ENCODE measurements around the gene DGLUCY.
A peak's percentile ranks its signal among the peaks of the same experiment; 100 is the strongest.
"Not testable (repeated sequence)": the region's sequence is repeated elsewhere in the genome, so short reads cannot be mapped to it uniquely, and the experiment has no call there.

Gene DGLUCY

GRCh38 chr14:91111443-91111842, 2.4 kb upstream of the DGLUCY start:
- DNase-seq = no peak

- DNase-seq = no peak
These were observed 1.7 kb upstream of the DGLUCY start for GRCh38 chr14:91112194-91112593.

GRCh38 chr14:91114079-91115065, 499 bp downstream of the DGLUCY start:
- peak; percentile 80 for DNase-seq

- DNase-seq = no peak
These were observed 2.3 kb downstream of the DGLUCY start for GRCh38 chr14:91115986-91116770.

GRCh38 chr14:91116913-91117588, 3.2 kb downstream of the DGLUCY start:
- no peak for DNase-seq

GRCh38 chr14:91117960-91118359, 4.1 kb downstream of the DGLUCY start:
- no peak for DNase-seq

- no peak for DNase-seq
These were observed 4.7 kb downstream of the DGLUCY start for GRCh38 chr14:91118511-91119068.

DNA sequence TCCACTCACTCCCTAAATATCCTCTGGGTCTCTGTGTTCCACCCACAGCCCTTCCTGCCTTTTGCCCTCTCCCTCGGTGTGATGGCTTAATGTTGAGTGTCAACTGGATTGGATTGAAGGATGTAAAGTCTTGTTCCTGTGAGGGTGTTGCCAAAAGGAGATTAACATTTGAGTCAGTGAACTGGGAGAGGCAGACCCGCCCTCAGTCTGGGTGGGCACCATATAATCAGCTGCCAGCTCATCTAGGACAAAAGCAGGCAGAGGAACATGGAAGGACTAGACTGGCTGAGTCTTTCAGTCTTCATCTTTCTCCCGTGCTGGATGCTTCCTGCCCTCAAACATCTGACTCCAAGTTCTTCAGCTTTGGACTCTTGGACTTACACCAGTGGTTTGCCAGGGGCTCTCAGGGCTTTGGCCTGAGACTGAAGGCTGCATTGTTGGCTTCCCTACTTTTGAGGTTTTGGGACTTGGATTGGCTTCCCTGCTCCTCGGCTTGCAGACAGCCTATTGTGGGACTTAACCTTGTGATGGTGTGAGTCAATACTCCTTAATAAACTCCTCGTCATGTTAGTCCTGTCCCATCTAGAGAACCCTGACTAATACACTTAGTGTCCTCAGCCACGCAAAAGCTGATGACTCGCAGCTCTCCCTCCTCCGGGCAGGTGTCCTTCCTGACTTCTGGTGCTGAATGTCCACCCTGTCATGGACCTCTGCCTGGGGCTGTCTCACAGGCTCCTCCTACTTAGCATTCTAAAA, 5.9 kb downstream of the DGLUCY start:
- DNase-seq = no peak

DNA sequence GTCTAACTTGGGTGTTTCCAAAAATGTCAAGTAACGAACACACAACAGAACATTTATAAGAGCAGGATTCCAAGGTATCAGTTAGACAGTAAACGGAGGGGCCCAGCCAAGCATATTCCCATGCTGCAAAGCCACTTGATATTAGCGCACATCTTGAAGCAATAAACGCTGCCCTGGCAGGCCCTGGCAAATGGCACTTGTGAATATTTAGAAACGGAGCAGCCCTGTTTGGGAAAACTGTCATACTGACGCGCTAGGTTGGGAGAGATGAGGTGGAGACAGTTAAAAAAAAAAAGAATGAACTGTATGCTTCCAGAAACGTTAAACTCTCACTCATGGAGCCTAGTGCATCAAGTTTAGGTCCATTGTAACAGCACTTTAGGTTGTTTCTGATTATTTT, 9.3 kb downstream of the DGLUCY start:
- no peak for DNase-seq

DNA sequence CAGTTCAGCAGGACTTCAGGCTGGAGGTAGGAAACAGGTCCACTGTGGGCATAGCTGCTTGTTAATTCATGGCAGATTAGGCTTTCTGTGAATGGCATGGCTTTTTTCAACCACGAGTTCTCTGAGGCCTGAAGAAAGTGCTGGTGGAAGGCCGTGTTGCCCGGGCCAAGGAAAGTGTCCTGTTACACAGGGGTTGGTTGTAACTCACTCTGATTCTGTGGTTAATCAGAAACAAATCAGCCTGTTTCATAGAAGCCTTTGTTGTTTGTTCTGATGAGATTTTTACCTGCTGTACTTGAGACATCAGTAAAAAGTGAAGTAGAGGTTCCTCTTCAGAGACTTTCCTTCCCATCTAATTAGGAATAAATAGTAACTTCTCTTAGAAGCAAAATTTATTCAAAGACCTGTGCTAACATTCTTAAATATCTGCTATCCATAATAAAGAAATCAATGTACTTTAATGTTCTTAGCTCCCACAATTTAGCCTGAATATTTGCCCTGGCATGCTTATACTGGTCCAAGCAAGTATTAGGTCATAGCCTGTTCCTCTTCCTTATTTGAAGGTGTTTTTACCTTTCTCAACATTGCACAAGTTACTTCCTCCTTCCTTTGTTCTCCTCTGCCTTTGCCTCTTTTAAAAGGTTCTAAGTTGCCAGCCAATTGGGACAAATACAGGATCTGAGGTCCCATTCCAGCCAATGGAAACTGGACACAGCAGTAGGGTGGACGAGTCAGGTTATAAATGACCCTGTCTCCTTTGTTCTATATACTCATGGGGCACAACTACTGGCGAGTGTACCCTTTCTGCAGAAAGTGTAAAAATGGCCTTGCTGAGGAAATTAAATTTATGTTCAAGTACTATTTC, 10.8 kb downstream of the DGLUCY start:
- DNase-seq = not testable (repeated sequence)

- no peak for DNase-seq
These were observed 11.4 kb downstream of the DGLUCY start for GRCh38 chr14:91125271-91125660.

- no peak for DNase-seq
These were observed 11.9 kb downstream of the DGLUCY start for GRCh38 chr14:91125801-91126200.

DNA sequence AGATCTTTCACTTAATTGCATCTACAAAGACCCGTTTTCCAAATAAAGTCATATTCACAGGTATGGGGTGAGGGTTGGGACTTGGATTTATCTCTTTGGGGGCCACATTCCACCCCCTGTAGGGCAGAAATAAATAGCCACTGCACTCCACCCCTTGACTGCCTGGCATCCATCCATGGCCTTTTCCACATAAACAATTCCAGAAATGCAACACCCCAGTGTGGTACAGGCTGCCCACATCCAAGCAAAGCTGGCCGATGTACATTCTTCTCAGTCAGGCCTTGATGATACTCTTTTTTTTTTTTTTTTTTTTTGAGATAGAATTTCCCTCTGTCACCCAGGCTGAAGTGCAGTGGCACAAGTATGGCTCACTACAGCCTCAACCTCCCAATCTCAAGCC, 12.9 kb downstream of the DGLUCY start:
- no peak for DNase-seq

- DNase-seq = no peak
These were observed 13.5 kb downstream of the DGLUCY start for GRCh38 chr14:91127401-91127801.

- no peak for DNase-seq
These were observed 14.1 kb downstream of the DGLUCY start for GRCh38 chr14:91127924-91128323.

DNA sequence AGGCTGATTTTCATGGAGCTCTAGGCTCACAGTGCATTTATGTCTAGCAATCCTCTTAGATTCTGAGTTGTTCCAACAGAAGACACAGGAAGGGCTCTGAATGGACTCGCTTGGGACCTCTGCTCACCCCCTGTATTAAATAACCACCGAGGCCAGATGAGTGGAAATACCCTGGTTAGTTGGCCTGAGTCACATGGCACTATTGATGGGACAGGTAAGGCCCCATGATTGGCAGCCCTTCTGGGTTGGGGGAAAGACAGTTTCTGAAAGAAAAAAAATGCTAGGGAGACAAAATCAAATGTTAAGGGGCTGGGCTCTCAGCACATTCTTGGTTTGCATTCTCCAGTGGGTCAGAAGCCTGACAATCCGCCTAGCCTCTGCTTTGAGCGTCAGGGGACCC, 14.8 kb downstream of the DGLUCY start:
- no peak for DNase-seq

DNA sequence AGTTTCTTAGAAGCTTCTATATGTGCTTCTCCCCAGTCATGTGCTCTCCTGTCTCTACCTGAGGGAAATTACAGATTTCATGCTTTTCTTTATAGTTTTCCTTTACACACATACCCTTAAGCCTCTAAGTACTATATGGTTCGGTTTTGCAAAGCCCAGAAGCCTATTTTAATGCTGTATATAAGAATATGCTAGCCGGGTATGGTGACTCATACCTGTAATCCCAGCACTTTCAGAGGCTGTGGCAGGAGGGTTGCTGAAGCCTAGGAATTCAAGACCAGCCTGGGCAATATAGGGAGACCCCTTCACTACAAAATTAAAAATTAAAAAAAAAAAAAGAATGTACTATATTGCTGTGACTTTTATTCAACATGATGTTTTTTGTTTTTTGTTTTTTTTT, 15.4 kb downstream of the DGLUCY start:
- DNase-seq = no peak

GRCh38 chr14:91135039-91135438, 21.2 kb downstream of the DGLUCY start:
- no peak for DNase-seq

DNA sequence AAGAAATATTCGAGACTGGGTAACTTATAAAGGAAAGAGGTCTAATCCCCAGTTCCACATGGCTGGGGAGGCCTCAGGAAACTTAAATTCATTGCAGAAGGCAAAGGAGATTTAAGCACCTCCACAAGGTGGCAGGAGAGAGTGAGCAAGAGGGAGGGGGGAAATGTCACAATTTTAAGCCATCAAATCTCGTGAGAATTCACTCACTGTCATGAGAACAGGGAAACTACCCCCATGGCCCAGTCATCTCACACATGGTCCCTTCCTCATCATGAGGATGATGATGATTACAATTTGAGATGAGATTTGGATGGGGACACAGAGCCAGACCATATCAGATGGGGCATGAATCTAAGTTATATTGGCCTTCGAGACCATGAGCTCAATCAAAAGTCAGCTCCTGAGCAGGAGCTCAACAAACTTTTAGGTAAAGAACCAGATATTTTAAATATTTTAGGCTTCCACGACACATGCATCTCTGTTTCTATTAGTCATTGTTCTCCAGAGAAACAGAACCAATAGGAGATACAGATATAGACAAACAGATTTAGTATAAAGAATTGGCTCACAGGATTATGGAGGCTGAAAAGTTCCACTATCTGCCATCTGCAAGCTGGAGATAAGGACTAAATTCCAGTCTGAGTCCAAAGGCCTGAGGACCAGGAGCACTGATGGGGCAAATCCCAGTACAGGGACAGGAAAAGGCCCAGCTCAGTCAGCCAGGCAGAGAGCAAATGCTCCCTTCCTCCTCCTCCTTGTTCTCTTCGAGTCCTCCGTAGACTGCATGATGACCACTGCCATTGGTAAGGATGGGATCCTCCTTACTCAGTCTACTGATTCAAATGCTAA, 24.9 kb downstream of the DGLUCY start:
- no peak for DNase-seq

GRCh38 chr14:91139776-91140175, 25.9 kb downstream of the DGLUCY start:
- no peak for DNase-seq
